Kidney epithelial cell (primary cell): Measurements from ENCODE around the gene ANKRD39. TPM values are rescaled to one million over a fixed set of nuclear protein-coding genes. Genes with fewer than 3 reads are reported as not detected.

ENCODE experiments used
- DNase-seq: peaks from one replicate; pipeline ENCODE4 v3.0.0-alpha.2; 2010; ENCODE audit warnings: low read depth
- H3K27me3 ChIP-seq: 2 replicates; pipeline ENCODE4 v1.6.0; 2011; ENCODE audit warnings: low read length; ENCODE audit not compliant: control insufficient read depth, insufficient read depth
- H3K36me3 ChIP-seq: 2 replicates; pipeline ENCODE4 v1.5.1; 2011; ENCODE audit warnings: low read length; ENCODE audit not compliant: control insufficient read depth, insufficient read depth
- H3K4me3 ChIP-seq: 2 replicates; pipeline ENCODE4 v1.5.1; 2011; ENCODE audit warnings: low read depth, mild to moderate bottlenecking, control low read depth, low read length
- CTCF ChIP-seq: IDR thresholded peaks from 2 replicates; pipeline ENCODE4 v1.5.1; 2011; ENCODE audit warnings: mild to moderate bottlenecking, moderate library complexity, low read length, control low read depth, inconsistent platforms; ENCODE audit not compliant: insufficient read depth, poor library complexity, severe bottlenecking
- total RNA-seq: library from RNA; depleted of rRNA; stranded (reverse); fragments of >200 nt; gene quantifications from 2 replicates; pipeline ENCODE4 v1.2.3, GENCODE V29; 2015

ANKRD39 gene
- total RNA-seq, 1 donor from 2014 or later = 27.3 TPM

DNA sequence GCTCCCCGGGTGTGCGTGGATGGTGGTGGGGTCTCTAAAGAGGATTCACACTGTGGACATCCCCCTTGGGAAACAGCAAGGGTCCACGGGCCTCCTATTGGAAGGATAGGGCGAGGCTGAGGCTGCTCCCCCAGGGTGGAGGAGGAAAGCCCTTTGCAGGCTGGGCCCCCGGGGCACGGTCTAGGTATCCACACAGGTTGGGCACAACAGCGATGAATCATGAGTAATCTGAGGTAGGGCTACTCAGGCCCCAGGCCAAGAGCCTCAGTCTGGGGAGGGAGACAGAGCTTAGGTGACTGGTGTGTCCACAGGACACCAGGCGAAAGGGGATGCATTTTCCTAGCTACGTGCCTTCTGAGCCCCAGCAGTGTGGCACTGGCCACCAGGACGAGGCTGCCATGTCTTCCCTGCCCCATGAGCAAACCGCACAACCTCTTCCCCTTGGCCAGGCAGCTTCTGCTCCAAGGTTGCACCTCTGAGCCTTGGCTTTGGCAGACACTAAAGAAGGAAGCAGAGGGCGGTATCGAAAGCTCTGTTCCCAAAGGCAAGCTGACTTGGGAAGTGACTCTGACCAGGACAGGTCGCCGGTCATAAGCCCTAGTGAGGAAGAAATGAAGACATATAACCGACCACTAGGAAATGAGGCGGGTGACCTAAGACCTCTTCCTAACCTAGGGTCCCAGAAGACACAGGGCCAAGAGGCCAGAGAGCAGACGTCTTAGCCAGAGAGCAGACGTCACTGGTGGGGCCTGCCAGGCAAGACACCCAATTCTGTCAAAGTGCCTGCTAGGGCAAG is 26.7 kb upstream of the ANKRD39 start:
- H3K36me3 ChIP-seq = no peaks in the 10 kb centered on the region
- DNase-seq = no peak

DNA sequence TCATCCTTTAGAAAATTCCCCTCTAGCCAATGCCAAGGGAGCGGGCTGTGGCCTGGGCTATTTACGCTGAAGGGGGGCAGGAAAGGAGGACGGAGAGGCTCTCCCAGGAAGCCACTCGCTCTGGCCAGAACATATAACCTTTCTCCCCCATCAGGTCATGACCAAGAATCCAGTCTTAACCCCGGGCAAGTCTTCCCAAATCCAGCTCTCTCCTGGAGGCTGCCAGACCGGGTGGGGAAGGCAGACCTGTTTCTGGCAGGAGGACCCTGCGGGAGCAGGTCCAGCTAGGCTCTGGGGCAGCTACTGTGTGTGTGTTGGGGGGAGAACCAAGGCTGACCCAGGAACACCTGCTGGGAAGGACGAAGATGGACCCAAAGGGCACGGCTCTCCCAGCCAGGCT is 25.5 kb upstream of the ANKRD39 start:
- no peak for TF ChIP-seq CTCF
- H3K27me3 ChIP-seq = peaks cover 2% of the 10 kb centered on the region
- H3K4me3 ChIP-seq = no peak overlapping the region

More for the DNA sequence above, 26.7 kb upstream of the ANKRD39 start:
- no peak overlapping the region for H3K4me3 ChIP-seq
- TF ChIP-seq CTCF = no peak
- H3K27me3 ChIP-seq = peaks cover 2% of the 10 kb centered on the region

DNA sequence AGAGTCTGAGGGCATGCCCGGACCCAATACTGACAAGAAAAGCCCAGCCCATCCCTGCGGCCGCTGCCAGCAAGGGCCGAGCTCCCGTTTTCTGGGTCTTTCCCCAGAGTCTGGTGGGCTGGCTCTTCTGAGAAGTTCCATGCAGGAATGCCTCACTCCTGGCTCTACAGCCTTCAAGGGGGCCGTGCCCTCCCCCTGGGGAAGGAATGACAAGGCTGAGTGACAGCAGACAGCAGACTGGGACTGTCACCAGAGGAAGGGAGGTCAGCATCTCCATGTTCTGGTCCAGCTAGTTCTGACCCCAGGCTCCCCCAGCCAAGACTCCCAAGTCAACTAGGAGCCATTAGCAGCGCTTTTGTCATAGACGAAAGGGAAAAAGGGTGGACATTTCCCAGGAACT is 25.1 kb upstream of the ANKRD39 start:
- Histone ChIP-seq H3K36me3 (no peaks in the 10 kb centered on the region), H3K4me3 (no peak overlapping the region), H3K27me3 (peaks cover 2% of the 10 kb centered on the region)
- no peak for TF ChIP-seq CTCF
- DNase-seq = no peak

More for the DNA sequence above, 25.5 kb upstream of the ANKRD39 start:
- no peak for DNase-seq
- H3K36me3 ChIP-seq = no peaks in the 10 kb centered on the region

DNA sequence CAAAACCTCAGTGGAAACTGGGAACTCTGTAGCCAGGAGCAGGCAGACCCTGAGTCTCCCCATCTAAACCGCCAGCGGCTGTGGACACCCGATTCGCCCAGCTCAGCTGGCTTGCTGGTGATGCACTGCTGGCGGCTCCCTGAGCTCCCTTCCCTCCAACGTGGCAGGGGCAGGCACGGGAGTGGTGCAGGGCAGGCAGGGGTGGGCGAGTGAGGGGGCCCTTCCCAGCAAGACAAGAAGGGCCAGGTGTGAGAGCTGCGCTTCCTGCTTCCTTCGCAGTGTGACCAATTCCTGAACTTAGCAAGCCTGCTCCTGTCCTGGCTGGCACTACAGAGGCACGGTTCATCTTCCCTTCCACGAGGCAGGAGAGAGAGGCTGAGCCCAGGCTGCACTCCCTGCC is 24.4 kb upstream of the ANKRD39 start:
- no peak for DNase-seq
- TF ChIP-seq CTCF = no peak
- no peaks in the 10 kb centered on the region for H3K36me3 ChIP-seq
- H3K27me3 ChIP-seq = peaks cover 2% of the 10 kb centered on the region
- no peak overlapping the region for H3K4me3 ChIP-seq

DNA sequence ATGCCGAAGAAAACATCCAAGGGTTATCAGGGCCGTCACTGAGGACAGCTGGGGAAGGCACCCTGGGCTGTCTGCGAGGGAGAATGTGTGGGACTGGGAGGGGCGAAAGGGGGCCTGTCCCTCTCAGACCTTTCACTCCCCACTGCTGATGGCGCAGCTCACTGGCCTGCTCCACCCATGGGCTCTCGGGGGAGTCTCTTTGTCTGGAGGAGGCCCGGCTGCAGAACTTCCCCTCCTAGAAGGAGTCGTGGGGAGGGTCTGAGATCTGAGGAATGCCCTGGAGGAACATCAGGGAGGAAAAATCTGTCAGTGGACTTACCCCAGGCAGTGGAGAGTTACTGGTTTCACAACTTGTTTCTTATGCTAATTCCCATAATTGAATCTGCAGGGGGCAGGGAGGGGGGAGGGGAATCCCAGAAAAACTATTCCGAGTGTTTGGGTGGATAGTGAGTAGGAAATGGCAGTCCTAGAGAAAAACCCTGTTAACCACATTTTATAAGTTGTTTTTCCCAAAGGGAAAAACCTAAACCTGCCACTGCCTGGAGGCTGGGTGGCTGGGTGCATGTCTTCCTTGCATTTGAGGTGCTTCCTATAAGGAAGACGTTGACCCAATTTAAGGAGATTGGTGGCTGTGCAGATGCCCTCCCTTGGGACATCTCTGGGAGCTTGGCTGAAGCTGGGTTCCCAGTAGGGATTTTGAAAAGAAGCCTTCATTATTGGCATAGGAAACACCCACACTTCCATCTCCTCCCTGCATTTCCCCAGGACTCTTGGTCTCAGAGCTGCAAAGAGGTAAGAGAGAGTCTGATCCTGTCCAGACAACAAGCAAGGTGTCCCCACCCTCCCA is 23.8 kb upstream of the ANKRD39 start:
- Histone ChIP-seq H3K4me3 (no peak overlapping the region), H3K36me3 (no peaks in the 10 kb centered on the region), H3K27me3 (peaks cover 2% of the 10 kb centered on the region)
- no peak for TF ChIP-seq CTCF
- no peak for DNase-seq
